ENCODE measurements around the gene DNAJA3.

The DNAJA3 gene

GRCh38 chr16:4425378-4426020 lies at the start of gene DNAJA3:
TSS of gene DNAJA3 (plus strand) at chr16:4425868. CDS start at chr16:4425882, 14 bp downstream.
- DNase-seq, result peak; percentile 99

GRCh38 chr16:4376126-4376892 lies 49.4 kb upstream of the DNAJA3 start:
- no peak for DNase-seq

GRCh38 chr16:4376893-4377572 lies 48.6 kb upstream of the DNAJA3 start:
- no peak for DNase-seq

- DNase-seq, result no peak
Observed at GRCh38 chr16:4377573-4378154, 48.0 kb upstream of the DNAJA3 start.

GRCh38 chr16:4378161-4378666 lies 47.5 kb upstream of the DNAJA3 start:
- DNase-seq, result no peak

- no peak for DNase-seq
Observed at GRCh38 chr16:4378999-4379690, 46.5 kb upstream of the DNAJA3 start.

- DNase-seq, result no peak
Observed at GRCh38 chr16:4380119-4381063, 45.3 kb upstream of the DNAJA3 start.

GRCh38 chr16:4381072-4381934 lies 44.4 kb upstream of the DNAJA3 start:
- no peak for DNase-seq

GRCh38 chr16:4381935-4382794 lies 43.5 kb upstream of the DNAJA3 start:
- DNase-seq, result no peak

- DNase-seq, result no peak
Observed at GRCh38 chr16:4382795-4383357, 42.8 kb upstream of the DNAJA3 start.

- DNase-seq, result no peak
Observed at GRCh38 chr16:4383591-4384444, 41.9 kb upstream of the DNAJA3 start.

- DNase-seq, result no peak
Observed at GRCh38 chr16:4384509-4384942, 41.1 kb upstream of the DNAJA3 start.

GRCh38 chr16:4385066-4385788 lies 40.4 kb upstream of the DNAJA3 start:
- no peak for DNase-seq

GRCh38 chr16:4385789-4386450 lies 39.7 kb upstream of the DNAJA3 start:
- DNase-seq, result no peak

- no peak for DNase-seq
Observed at GRCh38 chr16:4386451-4386805, 39.2 kb upstream of the DNAJA3 start.

GRCh38 chr16:4386951-4387565 lies 38.6 kb upstream of the DNAJA3 start:
- DNase-seq, result no peak
